ENCODE measurements around the gene TGFB1.

DNA sequence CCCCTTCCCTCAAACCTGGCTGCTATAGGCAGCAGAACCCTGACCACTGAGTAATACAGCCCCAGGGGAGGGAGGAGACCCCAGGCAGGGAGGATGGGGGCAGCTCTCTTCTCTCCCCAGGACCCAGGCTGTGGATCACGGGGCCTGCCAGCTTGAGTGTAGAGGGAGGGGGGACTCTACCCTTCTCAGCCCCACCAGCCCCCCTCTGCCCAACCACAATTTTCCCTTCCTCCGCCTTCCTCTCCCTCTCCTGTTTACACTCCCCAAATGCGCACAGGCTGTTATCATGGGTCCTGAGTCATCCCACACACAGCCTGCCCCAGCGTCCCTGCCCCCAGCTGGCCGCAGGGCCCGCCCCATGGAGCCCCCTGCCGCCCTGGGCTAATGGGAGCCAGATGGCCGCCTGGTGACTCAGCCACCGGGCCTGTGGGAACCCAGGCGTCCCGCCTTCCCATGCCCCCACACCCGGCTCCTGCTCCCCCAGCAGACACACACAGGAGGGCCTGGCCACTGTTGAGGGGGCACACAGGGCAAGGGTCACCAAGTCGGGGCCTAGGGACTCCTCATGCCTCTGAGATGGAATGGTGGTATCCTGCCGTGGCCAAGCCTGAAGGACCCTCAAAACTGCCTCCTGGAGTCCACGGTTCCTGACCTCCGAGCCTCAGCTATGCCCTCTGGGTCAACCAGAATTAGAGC is 30.1 kb downstream of the TGFB1 start:
- TF ChIP-seq, protein P1, sequence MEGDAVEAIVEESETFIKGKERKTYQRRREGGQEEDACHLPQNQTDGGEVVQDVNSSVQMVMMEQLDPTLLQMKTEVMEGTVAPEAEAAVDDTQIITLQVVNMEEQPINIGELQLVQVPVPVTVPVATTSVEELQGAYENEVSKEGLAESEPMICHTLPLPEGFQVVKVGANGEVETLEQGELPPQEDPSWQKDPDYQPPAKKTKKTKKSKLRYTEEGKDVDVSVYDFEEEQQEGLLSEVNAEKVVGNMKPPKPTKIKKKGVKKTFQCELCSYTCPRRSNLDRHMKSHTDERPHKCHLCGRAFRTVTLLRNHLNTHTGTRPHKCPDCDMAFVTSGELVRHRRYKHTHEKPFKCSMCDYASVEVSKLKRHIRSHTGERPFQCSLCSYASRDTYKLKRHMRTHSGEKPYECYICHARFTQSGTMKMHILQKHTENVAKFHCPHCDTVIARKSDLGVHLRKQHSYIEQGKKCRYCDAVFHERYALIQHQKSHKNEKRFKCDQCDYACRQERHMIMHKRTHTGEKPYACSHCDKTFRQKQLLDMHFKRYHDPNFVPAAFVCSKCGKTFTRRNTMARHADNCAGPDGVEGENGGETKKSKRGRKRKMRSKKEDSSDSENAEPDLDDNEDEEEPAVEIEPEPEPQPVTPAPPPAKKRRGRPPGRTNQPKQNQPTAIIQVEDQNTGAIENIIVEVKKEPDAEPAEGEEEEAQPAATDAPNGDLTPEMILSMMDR (conservative IDR thresholded peaks at IDR 0.05 in 1 of 2, IDR thresholded peaks at IDR 0.05 in 1 of 2; ENCODE audit: extremely low read depth in 1 of 2, insufficient read depth in 1 of 2, low read depth in 1 of 2, low read length in 2 of 2) = no peak
- TF ChIP-seq EZH2 (IDR thresholded peaks at IDR 0.05; ENCODE audit: borderline replicate concordance, low read length) = no peak
